ENCODE data around the gene UAP1L1.
A peak's percentile ranks its signal among the peaks of the same experiment; 100 is the strongest.

UAP1L1 gene

GRCh38 chr9:137103206-137103999, 26.1 kb downstream of the UAP1L1 start:
- DNase-seq: no peak

GRCh38 chr9:137105814-137106661, 28.7 kb downstream of the UAP1L1 start:
- DNase-seq: no peak

DNA sequence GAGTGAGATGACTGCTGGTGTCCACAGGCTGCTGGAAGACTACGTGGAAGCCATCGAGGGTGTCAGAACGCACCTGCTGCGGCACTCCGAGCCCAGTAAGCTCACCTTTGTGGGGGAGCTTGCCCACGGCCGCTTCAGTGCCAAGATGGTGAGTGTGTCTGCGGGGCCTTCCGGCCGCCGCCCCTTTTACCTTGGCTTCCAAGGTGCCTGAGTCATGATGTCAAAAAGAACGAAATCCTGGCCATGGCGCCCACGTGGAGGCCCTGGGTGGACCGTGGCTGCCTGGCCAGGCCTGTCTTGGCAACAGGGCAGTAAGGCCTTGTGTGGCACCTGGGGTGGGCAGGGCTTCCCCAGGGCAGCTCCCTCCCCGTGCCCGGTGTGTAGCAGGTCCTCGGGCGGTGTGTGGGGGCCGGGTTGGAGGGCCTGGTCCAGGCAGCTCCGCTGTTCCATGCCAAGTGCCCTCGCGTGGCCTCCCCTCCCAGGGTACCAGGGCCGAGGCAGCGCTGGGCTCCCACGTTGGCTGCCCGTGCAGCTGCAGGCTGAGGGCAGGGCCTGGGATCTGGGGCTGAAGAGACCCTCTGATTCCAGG, 29.4 kb downstream of the UAP1L1 start:
- no peak for DNase-seq

DNA sequence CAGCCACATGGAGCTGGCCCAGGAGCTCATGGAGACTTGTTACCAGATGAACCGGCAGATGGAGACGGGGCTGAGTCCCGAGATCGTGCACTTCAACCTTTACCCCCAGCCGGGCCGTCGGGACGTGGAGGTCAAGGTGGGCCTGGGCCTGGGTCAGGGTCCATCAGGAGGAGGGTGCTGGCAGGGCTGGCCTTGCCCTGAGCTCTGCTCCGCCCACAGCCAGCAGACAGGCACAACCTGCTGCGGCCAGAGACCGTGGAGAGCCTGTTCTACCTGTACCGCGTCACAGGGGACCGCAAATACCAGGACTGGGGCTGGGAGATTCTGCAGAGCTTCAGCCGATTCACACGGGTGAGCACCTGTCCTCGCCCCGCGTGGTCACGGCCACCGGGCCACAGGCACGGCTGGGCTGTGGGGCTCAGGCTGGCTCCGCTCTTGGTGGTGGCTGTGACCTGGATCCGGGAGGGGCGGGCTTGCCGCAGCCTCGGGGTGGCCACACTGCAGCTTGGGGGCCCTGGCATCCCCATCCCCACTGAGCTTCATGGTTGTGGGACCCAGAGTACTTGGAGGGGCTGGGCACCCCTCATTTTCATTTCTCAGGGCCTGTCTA, 30.1 kb downstream of the UAP1L1 start:
- DNase-seq: no peak

GRCh38 chr9:137107982-137108381, 30.7 kb downstream of the UAP1L1 start:
- DNase-seq: no peak

DNA sequence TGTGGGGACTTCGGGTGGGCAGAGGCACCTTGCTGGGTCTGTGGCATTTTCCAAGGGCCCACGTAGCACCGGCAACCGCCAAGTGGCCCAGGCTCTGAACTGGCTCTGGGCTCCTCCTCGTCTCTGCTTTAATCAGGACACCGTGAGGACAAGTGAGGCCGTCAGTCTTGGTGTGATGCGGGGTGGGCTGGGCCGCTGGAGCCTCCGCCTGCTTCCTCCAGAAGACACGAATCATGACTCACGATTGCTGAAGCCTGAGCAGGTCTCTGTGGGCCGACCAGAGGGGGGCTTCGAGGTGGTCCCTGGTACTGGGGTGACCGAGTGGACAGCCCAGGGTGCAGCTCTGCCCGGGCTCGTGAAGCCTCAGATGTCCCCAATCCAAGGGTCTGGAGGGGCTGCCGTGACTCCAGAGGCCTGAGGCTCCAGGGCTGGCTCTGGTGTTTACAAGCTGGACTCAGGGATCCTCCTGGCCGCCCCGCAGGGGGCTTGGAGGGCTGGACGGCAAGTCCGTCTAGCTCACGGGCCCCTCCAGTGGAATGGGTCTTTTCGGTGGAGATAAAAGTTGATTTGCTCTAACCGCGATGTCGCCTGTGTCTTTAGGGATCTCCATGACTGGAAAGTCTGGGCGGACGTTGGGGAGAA, 31.4 kb downstream of the UAP1L1 start:
- DNase-seq: no peak

GRCh38 chr9:137109250-137110146, 32.2 kb downstream of the UAP1L1 start:
- DNase-seq: no peak

DNA sequence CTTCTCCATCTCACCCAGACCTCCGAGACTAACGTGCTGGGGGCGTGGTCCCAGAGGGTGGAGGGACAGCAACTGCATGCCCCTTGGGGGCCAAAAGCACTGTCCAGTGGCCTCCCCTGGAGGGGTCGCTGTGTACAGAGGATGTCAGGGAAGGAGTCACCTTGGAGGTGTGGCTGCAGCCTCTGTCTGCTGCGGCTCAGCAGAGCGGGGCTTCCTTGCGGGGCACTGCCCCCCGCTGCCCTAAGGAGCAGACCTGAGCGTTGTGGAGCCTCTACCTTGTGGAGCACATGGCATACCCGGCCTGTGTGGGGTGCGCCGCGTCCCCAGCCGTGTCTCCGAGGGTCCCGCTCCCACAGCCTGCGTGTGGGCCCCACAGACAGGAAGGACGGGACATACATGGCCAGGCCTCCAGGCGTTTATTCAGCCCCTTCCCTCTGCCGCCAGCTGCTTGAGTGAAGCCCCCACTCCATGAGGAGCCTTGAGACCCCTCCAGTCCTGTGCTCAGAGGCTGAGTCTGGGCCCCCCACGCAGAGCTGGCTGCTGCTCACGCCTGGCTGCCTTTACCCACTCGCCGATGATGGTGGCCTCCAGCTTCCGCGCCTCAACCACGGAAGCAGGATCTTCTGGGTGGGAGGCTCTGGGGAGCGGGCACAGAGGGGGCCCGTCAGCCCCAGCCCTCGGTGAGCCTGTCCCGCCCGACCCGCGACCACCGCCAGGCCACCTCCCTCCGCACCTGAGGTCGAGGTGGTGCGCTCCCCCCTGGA, 33.0 kb downstream of the UAP1L1 start:
- DNase-seq: no peak

DNA sequence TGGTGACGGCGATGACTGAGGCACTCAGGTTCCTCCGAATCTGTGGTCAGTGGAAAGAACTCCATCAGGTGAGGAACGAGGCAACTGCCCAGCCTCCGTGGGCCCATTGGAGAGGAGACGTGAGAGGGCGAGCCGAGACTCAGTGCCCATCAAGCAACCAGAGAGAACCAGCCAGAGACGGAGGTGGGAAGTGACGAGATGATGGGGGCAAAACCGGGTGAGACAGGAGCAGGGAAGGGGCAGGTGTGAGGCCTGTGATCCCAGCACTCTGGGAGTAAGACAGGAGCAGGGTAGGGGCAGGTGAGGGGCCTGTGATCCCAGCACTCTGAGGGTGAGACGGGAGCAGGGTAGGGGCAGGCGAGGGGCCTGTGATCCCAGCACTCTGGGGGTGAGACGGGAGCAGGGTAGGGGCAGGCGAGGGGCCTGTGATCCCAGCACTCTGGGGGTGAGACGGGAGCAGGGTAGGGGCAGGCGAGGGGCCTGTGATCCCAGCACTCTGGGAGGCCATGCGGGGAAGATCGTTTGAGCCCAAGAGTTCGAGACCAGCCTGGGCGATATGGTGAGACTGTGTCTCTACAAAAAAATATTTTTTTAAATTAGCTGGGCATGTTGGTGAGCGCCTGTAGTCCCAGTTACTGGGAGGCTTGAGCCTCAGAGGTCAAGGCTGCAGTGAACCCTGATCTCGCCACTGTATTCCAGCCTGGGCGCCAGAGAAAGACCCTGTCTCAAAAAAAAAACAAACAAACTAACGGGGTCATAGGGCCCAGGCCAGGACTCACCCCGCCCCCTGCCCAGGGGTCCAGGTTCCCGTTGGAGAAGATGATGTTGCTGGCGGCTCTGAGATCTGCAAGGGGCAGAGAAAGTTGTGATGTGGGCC, 33.8 kb downstream of the UAP1L1 start:
- no peak for DNase-seq

GRCh38 chr9:137111788-137112563, 34.7 kb downstream of the UAP1L1 start:
- DNase-seq: no peak

GRCh38 chr9:137112564-137113384, 35.5 kb downstream of the UAP1L1 start:
- DNase-seq: no peak

DNA sequence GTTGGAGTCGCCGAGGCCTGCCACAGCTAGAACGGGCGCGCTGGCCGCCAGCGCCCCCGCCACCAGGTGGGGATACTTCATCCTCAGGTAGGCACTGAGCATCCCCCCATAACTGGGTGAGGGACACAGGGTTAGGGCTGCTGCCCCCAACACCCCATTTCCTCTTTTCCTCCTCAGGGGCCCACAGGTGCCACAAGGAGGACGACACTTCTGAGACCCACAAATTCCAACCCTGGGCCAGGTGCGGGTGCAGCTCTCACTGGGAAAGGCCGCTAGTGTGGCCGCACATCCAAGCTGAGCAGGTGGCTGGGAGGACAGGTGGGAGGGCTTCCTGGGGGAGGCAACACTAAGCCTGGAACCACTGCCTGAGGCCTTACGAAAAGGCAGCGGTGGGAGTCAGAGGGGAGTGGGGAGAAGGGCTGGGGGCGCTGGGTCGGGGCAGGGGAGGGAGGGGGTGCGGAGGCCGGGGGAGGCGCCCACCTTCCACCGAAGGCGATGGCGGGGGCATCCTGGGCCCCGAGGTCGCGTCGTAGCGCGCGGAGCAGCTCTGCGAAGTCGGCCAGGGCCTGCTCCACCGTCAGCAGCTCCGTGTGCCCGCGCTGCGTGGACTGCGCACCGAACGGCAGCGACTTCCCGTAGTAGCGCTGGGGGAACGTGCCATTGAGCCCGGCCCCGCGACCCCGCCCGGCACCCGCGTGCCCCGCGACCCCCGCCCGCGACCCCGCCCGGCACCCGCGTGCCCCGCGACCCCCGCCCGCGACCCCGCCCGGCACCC, 36.3 kb downstream of the UAP1L1 start:
- DNase-seq: peak; percentile 26 to 39

DNA sequence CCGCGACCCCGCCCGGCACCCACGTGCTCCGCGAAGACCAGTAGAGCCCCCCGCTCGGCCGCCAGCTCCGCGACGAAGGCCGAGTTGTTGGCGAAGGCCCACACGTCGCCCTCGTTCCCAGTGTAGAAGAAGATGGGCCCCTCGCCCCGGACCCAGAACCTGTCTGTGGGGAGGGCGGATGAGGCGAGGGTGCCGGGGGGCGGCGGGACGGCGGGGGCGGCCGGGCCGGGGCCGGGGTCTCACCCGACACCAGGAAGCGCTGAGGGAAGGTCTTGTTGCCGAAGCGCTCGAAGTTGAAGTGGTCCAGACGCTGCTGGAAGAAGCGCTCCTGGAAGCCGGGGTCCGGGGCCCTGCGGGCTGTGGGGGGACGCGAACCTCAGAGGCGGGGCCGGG, 36.9 kb downstream of the UAP1L1 start:
- DNase-seq: no peak

DNA sequence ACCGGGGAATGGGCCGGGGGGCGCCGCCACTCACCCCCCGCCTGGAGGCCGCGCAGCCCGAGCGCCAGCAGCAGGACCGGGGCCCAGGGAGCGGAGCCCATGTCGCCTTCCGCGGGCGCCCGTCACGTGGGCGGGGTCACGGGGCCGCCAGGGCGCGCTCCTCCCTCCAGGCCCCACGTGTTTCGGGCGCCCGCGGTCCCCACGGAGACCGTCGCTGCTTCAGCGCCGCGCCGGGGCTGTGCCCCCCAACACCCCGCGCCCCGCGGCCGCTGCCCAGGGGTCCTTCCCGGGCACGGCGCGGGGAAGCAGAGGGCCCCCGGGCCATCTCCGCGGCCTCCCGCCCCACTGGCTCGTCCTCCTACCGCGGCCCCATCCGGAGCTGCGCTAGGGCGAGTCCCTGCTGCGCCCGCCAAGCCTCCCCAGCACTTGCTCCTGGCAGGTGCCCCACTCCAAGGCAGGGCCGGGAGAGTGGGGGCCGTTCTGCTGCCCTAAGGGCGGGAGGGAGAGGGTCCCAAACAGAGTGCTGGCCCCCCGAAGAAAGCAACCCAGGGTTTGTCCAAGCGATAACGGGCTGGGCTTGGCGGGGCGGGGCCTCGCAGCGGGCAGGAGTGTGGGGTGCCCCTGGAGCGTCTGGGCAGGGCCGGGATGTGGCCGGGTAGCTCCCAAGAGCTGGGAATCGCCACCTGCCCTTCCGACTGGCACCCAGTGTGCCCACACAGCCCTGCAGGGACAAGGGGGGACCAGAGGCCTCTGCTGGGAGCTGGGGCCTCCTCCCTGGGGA, 37.5 kb downstream of the UAP1L1 start, which contains the start of gene DPP7:
Gene DPP7, minus strand, starts transcription at position 121 of the 781 bp plus-strand sequence. Its CDS starts 20 bp downstream, at position 101.
- DNase-seq: peak; percentile 75 to 82

DNA sequence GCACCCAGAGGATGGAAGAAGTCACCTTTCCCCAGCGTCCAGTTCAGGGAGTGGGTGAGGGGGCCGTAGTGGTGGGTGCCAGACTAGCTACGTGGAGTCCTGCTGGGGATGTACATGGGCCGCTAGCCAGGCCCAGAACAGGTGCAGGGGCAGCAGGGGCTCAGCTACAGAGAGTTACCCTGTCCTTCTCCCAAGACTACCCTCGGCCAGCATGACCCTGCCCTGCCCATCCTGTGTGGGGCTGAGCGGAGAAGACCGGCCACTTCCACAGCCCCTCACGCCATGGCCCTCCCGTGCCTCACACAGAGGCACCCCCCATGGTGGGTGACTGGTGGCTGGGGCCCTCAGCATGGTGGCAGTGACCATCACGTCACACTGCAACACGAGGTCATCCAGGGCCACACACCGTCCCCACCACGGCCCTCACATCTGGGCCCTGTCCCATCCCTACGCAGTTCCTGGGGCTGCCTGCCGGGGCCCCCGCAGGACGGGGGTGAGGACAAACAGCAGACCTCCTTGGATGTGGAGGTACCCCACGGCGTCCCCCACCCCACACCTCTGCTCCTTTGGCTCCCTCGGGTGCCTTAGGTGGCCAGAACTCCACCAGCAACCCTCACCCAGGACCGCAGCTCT, 38.2 kb downstream of the UAP1L1 start:
- DNase-seq: no peak

DNA sequence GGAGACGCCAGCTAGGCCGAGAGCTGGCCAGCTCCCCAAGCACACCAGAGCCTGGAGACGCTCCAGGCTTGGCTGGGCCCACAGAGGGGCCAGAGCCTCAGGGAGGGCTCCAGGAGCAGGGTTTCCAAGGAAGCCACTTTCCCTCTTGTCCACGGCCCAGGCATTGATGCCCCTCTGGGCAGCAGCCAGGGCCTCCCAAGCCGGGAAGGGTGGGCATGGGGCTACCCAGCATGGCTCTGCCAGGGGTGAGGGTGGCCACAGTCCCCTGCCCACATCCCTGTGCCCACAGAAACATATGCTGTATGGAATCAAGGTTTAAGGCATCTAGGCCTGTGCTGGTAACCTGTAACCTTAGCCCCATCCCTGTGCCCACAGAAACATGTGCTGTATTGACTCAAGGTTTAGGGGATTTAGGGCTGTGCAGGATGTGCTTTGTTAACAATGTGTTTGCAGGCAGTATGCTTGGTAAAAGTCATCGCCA, 38.8 kb downstream of the UAP1L1 start:
- no peak for DNase-seq
